Parathyroid adenoma (tissue), 2 donors: Measurements from ENCODE around the gene ALG14.

ENCODE experiments used
- H2AFZ ChIP-seq: fragments of 300-600 bp; sonication (generic); one replicate; pipeline ENCODE4 v1.7.0; 2017; ENCODE audit warnings: antibody characterized with exemption, mild to moderate bottlenecking
- H3K27ac ChIP-seq: fragments of 300-600 bp; sonication (generic); one replicate; pipeline ENCODE4 v1.7.0; 2017
- H3K27me3 ChIP-seq: fragments of 300-600 bp; sonication (generic); one replicate; pipeline ENCODE4 v1.7.0; 2017; ENCODE audit warnings: low read length; ENCODE audit not compliant: control insufficient read depth, insufficient read depth
- H3K36me3 ChIP-seq: fragments of 300-600 bp; sonication (generic); one replicate; pipeline ENCODE4 v1.7.0; 2017; ENCODE audit warnings: low read length; ENCODE audit not compliant: control insufficient read depth, insufficient read depth
- H3K4me1 ChIP-seq: fragments of 300-600 bp; sonication (generic); one replicate; pipeline ENCODE4 v1.7.0; 2017; ENCODE audit warnings: control low read depth
- H3K4me2 ChIP-seq: fragments of 300-600 bp; sonication (generic); one replicate; pipeline ENCODE4 v1.7.0; 2017; ENCODE audit warnings: low read length
- H3K4me3 ChIP-seq: fragments of 300-600 bp; sonication (generic); one replicate; pipeline ENCODE4 v1.7.0; 2017; ENCODE audit warnings: low read depth, low read length
- H3K79me2 ChIP-seq: fragments of 300-600 bp; sonication (generic); one replicate; pipeline ENCODE4 v1.7.0; 2017; ENCODE audit warnings: control low read depth
- H3K9ac ChIP-seq: fragments of 300-600 bp; sonication (generic); one replicate; pipeline ENCODE4 v1.7.0; 2017; ENCODE audit warnings: mild to moderate bottlenecking
- H3K9me3 ChIP-seq: fragments of 300-600 bp; sonication (generic); one replicate; pipeline ENCODE4 v1.7.0; 2017; ENCODE audit warnings: low read length; ENCODE audit not compliant: control insufficient read depth
- CTCF ChIP-seq: fragments of 300-600 bp; sonication (generic); IDR thresholded peaks from one replicate; pipeline ENCODE4 v1.7.0; 2017; ENCODE audit warnings: antibody characterized with exemption, mild to moderate bottlenecking
- donor health status: primary hyperparathyroidism.

ALG14 gene

GRCh38 chr1:95118067-95118499 lies 45.3 kb upstream of the ALG14 start:
- Histone ChIP-seq H3K79me2 (no peaks in the 10 kb centered on the region), H3K4me1 (no peaks in the 10 kb centered on the region), H3K9ac (no peak overlapping the region), H3K4me3 (peak overlapping the region; percentile 63), H3K27ac (no peak overlapping the region), H3K27me3 (no peaks in the 10 kb centered on the region), H3K4me2 (peak overlapping the region; percentile 64), H3K36me3 (no peaks in the 10 kb centered on the region), H2AFZ (peak overlapping the region; percentile 76), H3K9me3 (no peaks in the 10 kb centered on the region)
- no peak for TF ChIP-seq CTCF

- TF ChIP-seq CTCF = no peak
- Histone ChIP-seq H3K36me3 (no peaks in the 10 kb centered on the region), H3K4me3 (peak within 1 kb of the TSS; percentile 63), H3K4me2 (peak within 1 kb of the TSS; percentile 97), H2AFZ (peak within 1 kb of the TSS; percentile 76), H3K9ac (no peak within 1 kb of the TSS), H3K9me3 (no peaks in the 10 kb centered on the region), H3K4me1 (no peaks in the 10 kb centered on the region), H3K27me3 (no peaks in the 10 kb centered on the region), H3K27ac (peak within 1 kb of the TSS; percentile 40), H3K79me2 (no peaks in the 10 kb centered on the region)
Observed at GRCh38 chr1:95117207-95118066, 44.7 kb upstream of the ALG14 start, which contains the start of gene TLCD4. Gene TLCD4 (plus strand): TSS chr1:95117355. CDS start chr1:95143902, 26,547 bp downstream.

GRCh38 chr1:95116580-95117206 lies 43.9 kb upstream of the ALG14 start:
- no peaks in the 10 kb centered on the region for H3K36me3 ChIP-seq
- peak overlapping the region; percentile 63 for H3K4me3 ChIP-seq
- peak overlapping the region; percentile 97 for H3K4me2 ChIP-seq
- H3K4me1 ChIP-seq = no peaks in the 10 kb centered on the region
- H3K27me3 ChIP-seq = no peaks in the 10 kb centered on the region
- peak overlapping the region; percentile 40 for H3K27ac ChIP-seq
- H2AFZ ChIP-seq = peak overlapping the region; percentile 67
- no peaks in the 10 kb centered on the region for H3K9me3 ChIP-seq
- H3K79me2 ChIP-seq = no peaks in the 10 kb centered on the region
- H3K9ac ChIP-seq = no peak overlapping the region
- TF ChIP-seq CTCF = peak; percentile 57

- no peaks in the 10 kb centered on the region for H3K36me3 ChIP-seq
- no peak overlapping the region for H3K27ac ChIP-seq
- no peak overlapping the region for H3K9ac ChIP-seq
- no peak for TF ChIP-seq CTCF
- no peaks in the 10 kb centered on the region for H3K27me3 ChIP-seq
- no peak overlapping the region for H3K4me2 ChIP-seq
- no peaks in the 10 kb centered on the region for H3K79me2 ChIP-seq
- peak overlapping the region; percentile 67 for H2AFZ ChIP-seq
- H3K4me1 ChIP-seq = no peaks in the 10 kb centered on the region
- H3K9me3 ChIP-seq = no peaks in the 10 kb centered on the region
- no peak overlapping the region for H3K4me3 ChIP-seq
Observed at GRCh38 chr1:95115708-95116137, 43.0 kb upstream of the ALG14 start.
